Measurements from ENCODE around the gene PSG5. TPM values are rescaled to one million over a fixed set of nuclear protein-coding genes. Genes with fewer than 3 reads are reported as not detected.
A peak's percentile ranks its signal among the peaks of the same experiment; 100 is the strongest.
"Not testable (repeated sequence)": the region's sequence is repeated elsewhere in the genome, so short reads cannot be mapped to it uniquely, and the experiment has no call there.

Gene PSG5
- total RNA-seq (2014; rRNA removed; shearing (Covaris generic)): 2.6 and 4.7 TPM in 2 replicates

DNA sequence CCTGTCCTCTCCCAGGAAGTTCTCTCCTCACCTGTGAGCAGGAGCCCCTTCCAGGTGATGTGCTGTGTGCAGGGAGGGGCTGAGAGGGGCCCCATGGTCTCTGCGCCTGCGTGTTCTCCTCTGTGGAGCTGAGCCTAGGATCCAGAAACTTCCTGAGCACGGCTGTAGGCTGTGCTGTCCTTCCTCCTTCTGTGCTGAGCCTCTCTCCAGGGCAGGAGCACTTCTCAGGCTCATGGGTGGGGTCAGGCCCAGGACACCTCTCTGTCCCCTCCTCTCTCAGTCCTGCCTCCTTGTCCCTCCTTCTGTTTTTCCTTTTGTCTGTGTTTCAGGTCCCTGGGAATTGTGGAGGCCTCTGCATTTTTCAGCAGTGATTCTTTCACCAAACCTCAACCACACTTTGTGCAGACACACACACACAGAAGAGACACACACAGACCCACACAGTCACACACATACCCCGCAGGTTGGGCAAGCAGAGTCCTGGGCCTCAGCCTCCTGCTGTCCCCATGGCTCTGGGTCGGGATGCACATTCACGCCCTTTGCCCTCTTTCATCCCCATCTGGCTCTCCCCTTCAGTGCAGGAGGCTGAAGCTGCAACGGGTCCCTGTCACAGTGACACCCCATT is at the start of gene PSG5:
Gene PSG5 (minus strand): TSS at position 226 of the 625 bp plus-strand sequence. CDS start 131 bp downstream, at position 95.
- DNase-seq (ENCODE audit: low spot score): not testable (repeated sequence)

GRCh38 chr19:43235686-43236085 is 49.4 kb upstream of the PSG5 start:
- not testable (repeated sequence) for DNase-seq (ENCODE audit: low spot score)

- peak; percentile 70 for DNase-seq (ENCODE audit: low spot score)
These were observed 43.0 kb upstream of the PSG5 start for GRCh38 chr19:43229315-43229714.

DNA sequence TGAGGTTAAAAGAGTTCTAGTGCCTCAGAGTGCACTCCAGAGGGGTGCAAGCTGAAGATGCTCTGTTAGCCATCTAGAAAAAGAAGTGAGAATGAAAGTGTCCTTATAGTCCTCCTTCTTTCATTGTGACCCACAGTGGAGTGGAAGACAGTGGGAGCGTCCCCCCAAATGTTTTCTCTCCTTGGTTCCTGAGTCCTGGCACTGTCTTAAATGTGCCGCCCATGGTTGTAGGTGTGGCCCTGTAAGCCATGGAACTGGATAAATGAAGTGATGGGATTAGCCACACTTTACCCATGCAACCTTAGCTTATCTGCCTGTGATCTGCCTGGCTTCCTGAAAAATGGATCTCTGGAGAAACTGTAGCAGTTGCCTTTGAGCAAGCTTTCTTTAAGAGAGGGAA is 42.4 kb upstream of the PSG5 start:
- DNase-seq (ENCODE audit: low spot score): not testable (repeated sequence)

DNA sequence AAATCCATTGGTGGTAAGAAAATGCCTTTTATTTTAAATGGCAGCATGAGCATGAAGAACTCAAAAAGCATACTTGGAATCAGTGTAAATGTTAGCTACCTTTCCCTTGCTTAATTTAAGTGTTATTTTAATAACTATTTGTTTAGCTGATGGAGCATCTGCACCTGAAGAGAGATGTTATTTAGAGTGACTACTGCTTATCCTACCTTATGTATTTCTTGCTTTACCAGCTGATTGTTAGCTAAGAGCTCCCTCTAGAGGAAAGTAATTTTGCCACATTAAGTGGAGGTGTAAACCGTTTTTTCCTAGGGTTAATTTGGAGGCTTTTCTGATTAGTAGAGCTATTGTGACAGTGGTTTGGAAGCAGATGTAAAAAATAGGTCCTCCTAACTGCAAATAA is 40.6 kb upstream of the PSG5 start:
- not testable (repeated sequence) for DNase-seq (ENCODE audit: low spot score)

DNA sequence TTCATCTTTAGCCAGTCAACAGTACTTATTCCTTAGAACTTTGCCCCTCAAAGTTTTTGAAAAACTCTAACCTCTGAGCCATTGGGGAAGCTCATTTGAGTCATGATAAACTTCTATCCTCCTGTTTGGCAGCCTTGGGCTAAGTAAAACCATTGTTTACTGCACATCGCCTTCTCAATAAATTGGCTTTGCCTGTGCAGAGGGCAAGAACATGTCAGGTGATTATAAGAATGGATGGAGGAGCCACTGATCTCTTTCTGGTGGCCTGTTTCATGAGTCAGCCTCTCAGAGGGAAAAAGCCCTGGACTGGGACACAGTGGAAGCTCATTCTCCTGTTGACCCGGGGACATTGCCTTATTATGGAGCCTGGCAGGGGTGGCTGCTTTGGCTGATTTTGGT is 38.5 kb upstream of the PSG5 start:
- no peak for DNase-seq (ENCODE audit: low spot score)

- peak; percentile 54 for DNase-seq (ENCODE audit: low spot score)
These were observed 38.0 kb upstream of the PSG5 start for GRCh38 chr19:43224201-43224854.

- not testable (repeated sequence) for DNase-seq (ENCODE audit: low spot score)
These were observed 35.6 kb upstream of the PSG5 start for GRCh38 chr19:43221891-43222290.

- not testable (repeated sequence) for DNase-seq (ENCODE audit: low spot score)
These were observed 32.8 kb upstream of the PSG5 start for GRCh38 chr19:43219136-43219535.

- DNase-seq (ENCODE audit: low spot score): not testable (repeated sequence)
These were observed 29.5 kb upstream of the PSG5 start for GRCh38 chr19:43215881-43216280.

- DNase-seq (ENCODE audit: low spot score): no peak
These were observed 21.7 kb upstream of the PSG5 start for GRCh38 chr19:43207991-43208390.

DNA sequence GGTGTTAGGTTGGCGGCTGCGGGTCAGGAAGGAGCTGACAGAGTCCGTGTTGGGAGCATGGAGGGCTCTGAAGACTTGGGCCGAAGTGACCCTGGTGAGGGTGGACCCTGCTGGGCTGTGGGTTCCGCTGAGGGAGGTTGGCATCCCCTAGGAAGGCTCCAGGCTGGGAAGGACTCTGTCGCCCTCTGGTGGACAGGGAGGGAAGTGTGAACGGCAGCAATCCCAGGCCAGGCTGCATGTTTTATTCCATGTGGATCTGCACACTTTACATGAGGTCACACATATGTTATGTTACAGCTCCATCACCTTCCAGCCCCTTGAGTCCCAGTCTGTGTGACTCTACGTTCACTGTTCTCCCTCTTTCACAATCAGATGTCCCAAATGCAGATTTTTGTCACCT is 20.8 kb upstream of the PSG5 start:
- DNase-seq (ENCODE audit: low spot score): not testable (repeated sequence)

GRCh38 chr19:43205471-43206105 is 19.3 kb upstream of the PSG5 start, which contains the start of gene PSG4:
Gene PSG4 (minus strand): TSS chr19:43205638. CDS start chr19:43205536, 102 bp downstream.
- peak; percentile 36 for DNase-seq (ENCODE audit: low spot score)

DNA sequence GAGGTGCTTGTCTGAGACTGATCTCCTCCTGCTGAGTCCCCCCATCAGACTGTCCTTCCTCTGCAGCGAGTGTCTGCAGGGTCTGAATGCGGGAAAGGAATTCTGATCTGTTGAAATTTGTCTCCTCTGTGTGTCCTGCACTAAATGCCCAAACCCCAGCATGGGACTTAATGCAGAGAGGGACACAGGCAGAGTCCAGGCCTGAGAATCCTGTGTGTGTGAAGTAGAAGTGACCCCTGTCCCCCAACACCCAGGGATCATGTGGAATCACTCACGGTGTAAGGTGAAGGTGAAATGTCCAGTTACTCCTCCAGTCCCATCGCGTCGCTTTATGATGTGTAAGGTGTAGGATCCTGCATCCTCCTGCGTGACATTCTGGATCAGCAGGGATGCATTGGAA is 17.3 kb upstream of the PSG5 start:
- not testable (repeated sequence) for DNase-seq (ENCODE audit: low spot score)

DNA sequence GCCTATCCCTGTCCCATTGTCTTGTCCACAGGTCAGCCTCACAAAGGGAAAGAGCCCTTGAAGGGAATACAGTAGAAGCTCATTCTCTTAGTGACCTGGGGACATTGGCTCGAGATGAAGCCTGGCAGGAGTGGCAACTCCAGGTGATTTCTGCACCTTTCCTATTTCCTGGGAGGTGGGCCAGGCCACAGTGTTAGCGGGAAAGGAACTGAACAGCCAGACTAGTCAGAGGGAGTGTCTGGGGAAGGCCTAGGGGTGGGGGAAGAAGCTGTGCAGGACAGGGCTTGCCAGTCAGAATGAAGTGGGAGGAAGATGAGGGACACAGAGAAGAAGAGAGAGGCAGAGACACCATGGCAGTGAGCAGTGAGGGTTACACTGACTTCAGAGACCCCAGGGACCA is 15.6 kb upstream of the PSG5 start:
- not testable (repeated sequence) for DNase-seq (ENCODE audit: low spot score)

DNA sequence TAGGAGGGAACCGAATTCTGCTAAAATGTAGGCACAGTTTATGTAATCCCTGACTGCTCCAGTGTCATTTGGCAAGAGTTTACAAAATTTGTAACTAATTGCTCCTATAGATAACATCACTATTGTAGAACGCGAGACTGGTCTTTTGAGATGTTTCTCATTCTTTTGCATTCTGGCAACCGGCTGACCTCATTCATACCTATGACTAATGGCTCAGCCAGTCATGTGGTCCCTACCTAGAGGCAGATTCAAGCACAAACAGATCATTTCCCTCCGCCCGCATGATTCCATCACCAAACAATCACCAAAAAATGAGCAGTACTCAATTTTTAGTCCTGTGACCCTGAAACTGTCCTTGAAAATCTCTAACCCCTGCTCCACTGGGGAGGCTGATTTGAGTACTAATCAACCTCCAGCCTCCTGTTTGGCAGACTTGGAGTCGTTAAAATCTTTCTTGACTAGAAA is 15.0 kb upstream of the PSG5 start:
- DNase-seq (ENCODE audit: low spot score): peak; percentile 49

GRCh38 chr19:43198686-43199419 is 12.5 kb upstream of the PSG5 start:
- not testable (repeated sequence) for DNase-seq (ENCODE audit: low spot score)

GRCh38 chr19:43197666-43198397 is 11.5 kb upstream of the PSG5 start:
- DNase-seq (ENCODE audit: low spot score): not testable (repeated sequence)

GRCh38 chr19:43194397-43194796 is 8.1 kb upstream of the PSG5 start:
- DNase-seq (ENCODE audit: low spot score): not testable (repeated sequence)

- DNase-seq (ENCODE audit: low spot score): not testable (repeated sequence)
These were observed 6.2 kb upstream of the PSG5 start for GRCh38 chr19:43192381-43193155.

All from H4 (cell line).